Activated CD4-positive, alpha-beta T cell treated with anti-CD3 and anti-CD28 coated beads, Interleukin-2, amount 50 U/mL, for 48 hours (primary cell): ENCODE data around the gene TMEM154.

Source experiments
- DNase-seq, 2 experiments: peaks; one replicate each; pipeline ENCODE4 v3.0.0-alpha.2; 2020

The TMEM154 gene

DNA sequence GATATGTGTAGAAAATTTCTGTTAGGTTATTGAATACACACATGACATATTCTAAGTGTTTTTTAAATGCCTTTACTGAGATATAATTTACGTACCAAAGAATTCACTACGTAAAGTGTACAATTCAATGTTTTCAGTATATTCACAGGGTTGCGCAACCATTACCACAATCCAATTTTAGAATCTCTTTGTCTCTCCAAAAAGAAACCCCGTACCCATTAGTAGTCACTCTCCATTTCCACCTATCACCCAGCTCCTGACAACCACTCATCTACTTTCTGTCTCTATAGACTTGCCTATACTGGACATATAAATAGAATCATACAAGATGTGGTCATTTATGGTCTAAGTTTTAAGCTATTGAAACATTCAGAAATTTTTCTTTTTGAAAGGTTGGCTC lies 90.9 kb downstream of the TMEM154 start:
- DNase-seq = no peak

DNA sequence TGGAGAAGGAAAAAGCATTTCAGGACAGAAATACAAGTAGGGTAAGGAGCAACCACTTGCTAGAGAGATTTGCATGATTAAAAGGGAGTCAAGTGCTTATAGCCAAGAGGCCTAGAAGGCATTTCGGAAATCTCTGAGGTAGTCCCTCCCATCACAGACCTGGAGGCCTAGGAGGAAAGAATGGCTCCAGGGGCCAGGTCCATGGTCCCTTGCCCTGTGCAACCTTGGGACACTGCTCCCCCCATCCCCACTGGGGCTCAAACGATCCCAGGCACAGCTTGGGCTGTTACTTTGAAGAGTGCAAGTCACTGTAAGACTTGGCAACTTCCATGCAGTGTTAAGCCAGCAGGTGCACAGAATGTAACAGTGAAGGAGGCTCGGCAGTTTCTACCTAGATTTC lies 92.7 kb downstream of the TMEM154 start:
- no peak for DNase-seq

DNA sequence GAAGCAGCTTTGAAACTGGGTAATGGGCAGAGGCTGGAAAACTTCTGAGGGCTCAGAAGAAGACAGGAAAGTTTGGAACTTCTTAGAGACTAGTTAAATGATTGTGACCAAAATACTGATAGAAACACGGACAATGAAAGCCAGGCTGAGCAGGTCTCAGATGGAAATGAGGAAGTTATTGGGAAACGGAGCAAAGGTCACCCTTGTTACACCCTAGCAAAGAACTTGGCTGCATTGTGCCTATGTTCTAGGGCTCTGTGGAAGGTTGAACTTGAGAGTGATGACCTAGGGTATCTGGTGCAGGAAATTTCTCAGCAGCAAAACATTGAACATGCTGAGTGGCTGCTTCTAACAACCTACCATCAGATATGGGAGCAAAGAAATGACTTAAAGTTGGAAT lies 93.1 kb downstream of the TMEM154 start:
- no peak for DNase-seq

DNA sequence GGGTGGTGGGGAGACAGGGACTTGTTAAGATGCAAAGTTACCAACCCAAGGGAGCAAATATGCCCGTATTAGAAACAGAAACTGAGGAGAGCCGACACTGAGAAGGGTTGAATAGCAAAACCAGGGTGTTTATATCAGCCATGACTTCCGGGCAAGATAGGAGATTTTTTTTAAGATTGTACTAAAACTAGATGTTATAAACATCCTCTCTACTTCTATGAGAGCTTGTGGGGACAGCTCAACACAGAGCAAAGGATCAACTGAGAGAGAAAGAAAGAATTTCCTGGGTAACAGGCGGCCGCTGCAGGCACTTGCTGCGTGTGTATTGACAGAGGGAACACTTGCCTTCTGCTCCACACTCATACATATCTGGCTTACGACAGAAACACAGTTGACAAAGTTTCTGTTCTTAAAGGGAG lies 94.8 kb downstream of the TMEM154 start:
- DNase-seq = no peak

DNA sequence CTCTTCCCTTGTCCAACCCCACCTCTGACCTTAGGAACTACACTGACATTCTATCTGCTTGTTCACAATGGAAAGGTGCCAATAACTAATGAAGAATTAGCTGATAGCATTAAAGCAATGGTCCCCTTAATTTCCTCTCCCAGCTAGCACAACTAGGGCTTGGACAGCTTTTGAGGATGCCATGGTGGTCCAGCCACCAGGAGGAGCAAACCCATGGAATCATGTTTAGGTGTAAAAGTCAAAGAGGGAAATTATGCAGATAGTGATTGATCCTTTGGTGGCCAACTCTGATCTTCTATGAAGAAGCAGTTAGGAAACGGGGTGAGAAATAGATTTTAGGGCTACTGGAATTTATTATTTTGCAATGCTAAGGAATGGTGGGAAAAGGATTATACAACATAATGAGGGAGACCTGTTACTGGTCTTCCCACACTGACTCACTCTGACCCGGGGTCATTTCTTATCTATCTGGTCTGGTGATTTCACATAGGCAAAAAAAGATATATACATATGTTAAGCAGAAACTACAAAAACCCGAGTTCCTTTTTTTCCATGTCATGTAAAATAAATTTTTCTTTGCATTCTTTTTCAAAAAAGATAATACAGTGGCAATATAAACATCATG lies 98.1 kb downstream of the TMEM154 start:
- DNase-seq = no peak

DNA sequence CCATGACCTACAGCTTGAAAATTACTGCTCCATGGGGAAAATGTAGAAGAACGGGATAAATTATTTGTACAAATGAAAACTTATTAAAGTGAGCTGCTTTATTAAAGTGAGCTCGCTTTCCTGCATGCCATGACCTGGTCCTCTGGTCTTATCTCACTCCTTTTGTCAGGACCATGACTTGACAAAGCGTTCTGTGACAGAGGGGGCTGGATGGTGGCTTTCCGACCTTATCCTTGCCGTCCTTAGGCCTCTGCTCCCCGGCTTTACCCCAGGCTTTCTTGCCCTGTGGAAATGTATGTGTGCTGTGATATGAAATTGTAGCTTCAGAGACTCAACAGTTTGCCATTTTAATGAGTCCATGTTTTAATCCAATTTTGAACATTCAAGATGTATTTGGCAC lies 99.9 kb downstream of the TMEM154 start:
- no peak for DNase-seq

DNA sequence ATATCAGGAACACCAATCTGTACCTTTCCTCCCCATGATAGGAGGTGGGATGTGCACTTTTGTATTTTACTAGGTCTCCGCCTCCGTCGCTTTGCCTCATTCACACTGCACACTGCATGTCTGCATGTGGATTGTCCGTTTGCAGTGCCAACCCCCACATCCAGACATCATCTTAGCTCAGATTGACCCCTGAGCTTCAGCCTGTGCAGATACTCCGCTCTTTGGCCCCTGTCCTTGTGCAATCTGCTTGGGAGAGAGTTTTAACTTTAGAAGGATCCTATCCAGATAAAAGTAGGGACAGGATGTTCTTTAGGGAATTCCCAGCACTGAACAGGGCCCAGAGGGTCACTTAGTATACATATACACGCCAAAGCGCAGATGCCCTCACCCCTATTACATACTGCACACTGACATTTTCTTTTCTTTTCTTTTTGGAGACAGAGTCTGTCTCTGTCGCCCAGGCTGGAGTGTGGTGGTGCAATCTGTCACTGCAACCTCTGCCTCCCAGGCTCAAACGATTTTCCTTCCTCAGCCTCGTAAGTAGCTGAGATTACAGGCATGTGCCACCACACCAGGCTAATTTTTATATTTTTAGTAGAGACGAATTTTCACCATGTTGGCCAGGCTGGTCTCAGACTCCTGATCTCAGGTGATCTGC lies 100.6 kb downstream of the TMEM154 start:
- DNase-seq = no peak

DNA sequence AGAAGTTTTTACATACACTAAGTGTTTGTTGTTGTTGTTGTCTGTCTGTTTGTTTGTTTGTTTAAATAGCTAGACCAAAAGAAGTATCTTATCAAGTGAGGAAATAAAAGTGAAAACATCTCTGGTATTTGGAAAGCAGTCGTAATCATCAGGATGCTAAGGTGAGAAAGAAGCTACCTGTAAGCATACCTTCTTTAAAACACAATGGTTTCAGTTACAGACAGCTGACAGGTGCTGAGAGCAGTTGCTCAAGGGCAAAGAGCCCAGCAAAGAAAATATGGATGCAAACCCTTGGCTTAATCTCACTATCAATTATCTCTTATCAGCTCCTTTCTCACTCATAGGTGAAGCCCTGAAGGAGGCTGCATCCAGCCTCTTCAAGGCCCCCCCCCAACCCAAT lies 101.1 kb downstream of the TMEM154 start:
- no peak for DNase-seq

DNA sequence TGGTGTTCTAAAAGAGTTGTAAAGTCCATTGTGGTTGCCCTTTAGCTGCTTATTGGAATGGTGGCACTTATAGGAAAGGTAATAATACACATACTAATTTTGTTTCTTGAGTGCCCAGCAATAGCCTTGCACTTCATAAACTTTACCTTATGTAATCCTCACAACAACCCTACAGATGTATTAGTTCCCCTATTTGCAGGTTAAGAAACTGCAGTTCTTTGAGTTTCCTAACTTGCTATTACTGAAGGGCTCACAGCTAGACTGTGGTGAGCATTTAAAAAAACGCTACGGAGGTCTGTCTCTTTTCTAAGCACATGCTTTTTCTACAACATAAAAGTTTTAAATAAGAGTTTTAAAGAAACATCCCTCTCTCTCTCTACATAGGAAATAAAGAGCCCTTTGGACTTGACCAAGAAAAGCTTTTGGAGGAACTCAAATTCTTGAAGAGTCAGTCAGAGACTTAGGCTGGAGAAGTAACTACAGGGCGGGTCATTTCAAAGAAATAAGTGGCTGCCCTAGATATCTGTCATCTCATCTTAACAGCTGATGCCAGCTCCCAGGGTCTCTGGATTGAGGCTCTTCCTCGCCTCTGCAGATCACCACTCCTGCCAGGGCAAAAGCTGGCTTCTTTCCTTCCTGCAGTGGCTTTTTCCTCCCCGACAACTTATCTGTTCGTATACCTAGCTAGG lies 101.9 kb downstream of the TMEM154 start:
- no peak for DNase-seq

DNA sequence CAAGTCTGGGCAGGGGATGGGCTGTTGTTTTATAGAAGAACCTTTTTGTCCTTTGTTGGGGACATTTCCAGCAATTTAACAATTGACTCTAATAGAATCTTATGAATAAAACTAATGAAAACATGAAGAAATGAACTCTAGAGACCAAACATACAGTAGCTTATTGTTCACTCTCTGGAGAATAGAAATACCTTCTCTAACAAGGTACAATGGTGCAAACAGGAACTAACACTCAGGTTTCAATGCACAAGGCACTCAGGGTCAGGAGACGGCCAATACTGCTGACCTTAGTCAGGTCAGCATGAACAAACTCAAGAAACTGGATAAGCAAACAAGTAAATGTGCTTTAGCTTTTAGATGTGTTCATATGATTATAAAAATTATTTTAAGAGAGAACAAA lies 104.3 kb downstream of the TMEM154 start:
- DNase-seq = no peak

DNA sequence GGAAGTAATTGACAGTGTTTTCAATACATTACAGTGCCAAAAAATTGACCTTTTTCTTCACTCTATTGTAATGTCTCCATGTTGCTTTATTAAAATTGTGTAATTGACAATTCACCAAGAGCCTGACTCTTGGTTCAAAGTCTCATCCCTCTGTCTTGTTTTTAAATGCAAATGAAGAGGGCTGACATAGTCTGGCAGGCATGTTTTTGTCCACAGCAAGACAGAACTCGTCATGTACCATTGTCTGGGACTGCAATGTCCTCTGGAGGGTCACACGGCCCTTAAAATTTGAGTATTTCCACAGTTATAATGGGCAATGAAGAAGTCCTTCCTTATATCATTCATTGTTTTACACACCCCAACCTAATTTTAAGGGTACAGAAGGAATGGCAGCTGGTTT lies 105.9 kb downstream of the TMEM154 start:
- no peak for DNase-seq

DNA sequence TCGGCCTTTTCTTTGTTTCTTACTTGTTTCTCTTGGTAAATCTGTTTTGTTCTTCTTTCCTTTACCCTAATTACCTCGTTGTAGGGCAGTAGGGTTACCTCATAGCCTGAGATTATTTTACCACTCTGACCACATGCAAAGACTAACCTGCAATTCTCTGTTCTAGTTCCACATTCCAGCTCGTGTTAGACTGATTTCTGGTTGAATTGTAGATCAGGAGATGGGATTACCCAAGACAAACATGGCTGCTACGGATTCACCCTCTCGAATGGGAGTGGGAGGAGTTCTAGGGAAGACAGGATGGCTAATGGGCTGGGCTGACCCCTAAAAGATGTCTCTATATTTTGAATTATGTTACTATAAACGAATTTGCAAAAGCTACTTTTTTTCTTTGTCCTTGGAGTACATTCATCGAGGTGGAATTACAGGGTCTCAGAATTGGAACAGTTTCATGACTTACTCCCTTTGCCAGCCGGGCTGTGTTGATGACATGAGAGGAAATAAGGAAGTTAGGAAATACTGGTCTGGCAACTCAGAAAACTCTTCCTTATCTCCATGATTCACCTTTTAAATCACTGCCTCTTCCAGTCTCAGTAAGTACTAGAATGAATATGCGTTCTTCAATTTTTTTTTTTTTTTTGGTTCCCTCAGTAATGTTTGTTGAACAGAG lies 107.2 kb downstream of the TMEM154 start:
- DNase-seq = no peak

DNA sequence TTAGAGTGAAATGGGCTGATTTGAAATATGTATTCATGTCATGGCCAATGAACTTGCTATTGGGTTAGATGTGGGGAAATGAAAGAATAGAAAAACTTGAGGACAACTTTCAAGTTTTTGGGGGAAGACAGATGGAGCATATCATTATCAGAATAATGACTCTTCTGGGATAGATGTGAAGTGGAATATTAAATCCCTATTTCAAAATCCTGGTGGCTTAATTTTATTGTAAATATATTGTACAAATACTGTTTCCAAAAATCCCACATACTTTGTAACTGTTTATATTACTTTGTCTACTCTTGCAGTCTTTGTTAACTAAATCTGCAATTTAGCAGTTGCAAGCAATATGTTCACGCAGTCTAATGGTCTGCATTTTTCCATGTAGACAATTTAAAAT lies 108.0 kb downstream of the TMEM154 start:
- no peak for DNase-seq

DNA sequence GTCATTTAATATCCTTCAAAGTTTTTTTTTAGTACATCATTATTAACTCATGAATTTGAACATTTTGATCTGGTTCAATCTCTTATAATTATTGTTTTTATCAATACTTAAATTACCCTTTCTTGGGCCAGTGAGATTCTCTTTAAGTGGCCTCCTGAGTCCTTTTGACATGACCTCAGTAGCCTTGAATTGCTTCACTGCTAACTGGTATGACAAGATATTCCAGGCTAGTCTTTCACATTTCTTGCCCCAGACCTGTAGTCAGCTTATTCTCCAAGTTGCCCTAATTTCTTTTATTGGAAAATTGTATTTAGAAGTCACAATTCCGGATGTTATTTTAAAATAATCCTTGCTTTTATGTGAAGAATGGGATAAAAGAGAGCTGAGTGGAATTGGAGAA lies 108.5 kb downstream of the TMEM154 start:
- no peak for DNase-seq
